Esophagus squamous epithelium (tissue), 4 donors: Measurements from ENCODE around the gene EXOSC6.
"Not testable (repeated sequence)": the region's sequence is repeated elsewhere in the genome, so short reads cannot be mapped to it uniquely, and the experiment has no call there.

Experiments
- CTCF ChIP-seq, 6 experiments: fragments of 450-650 bp in 4 of 6; fragments of 200-600 bp in 2 of 6; sonication (generic) in 2 of 6; IDR thresholded peaks; one replicate each; pipeline ENCODE4 v1.5.1; 2016 to 2019; ENCODE audit warnings: antibody characterized with exemption in 6 of 6, mild to moderate bottlenecking in 4 of 6, moderate library complexity in 4 of 6
- POLR2A ChIP-seq, 4 donors: fragments of 450-650 bp; IDR thresholded peaks; one replicate each; pipeline ENCODE4 v1.6.1; 2017; ENCODE audit warnings: antibody characterized with exemption in 4 of 4, mild to moderate bottlenecking in 4 of 4, moderate library complexity in 3 of 4

DNA sequence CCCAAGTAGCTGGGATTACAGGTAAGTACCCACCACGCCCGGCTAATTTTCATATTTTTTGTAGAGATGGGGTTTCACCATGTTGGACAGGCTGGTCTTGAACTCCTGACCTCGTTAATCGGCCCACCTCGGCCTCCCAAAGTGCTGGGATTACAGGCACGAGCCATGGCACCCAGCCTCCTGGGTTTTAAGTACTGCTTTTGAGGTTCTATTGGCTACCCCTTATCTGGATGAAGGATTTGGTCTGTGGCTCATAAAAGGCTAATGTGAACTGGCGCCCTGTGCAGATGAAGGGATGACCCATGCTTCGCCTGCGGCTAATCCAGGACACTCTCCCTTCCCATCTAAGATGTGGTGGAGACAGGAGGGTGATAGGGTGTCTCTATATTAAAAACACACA, 52.6 kb downstream of the EXOSC6 start:
- TF ChIP-seq CTCF, POLR2A (IDR thresholded peaks at IDR 0.05): not testable (repeated sequence)
